Cardiac fibroblast (primary cell): Measurements from ENCODE around the gene BST2.

Experiments used
- DNase-seq, 2 donors: peaks; one replicate each; pipeline versions ENCODE4 v3.0.0 to v3.0.0-alpha.2; 2010; ENCODE audit warnings: low read depth in 2 of 2
- H3K4me3 ChIP-seq, 2 donors: replicated peaks in 1 of 2; 1 replicate in 1 of 2; 2 replicates in 1 of 2; pipeline ENCODE4 v1.5.1; 2011; ENCODE audit warnings: low read depth in 2 of 2, low read length in 2 of 2, mild to moderate bottlenecking in 2 of 2, moderate library complexity in 1 of 2
- TF ChIP-seq, protein P1 (sequence below): IDR thresholded peaks from one replicate; pipeline ENCODE4 v1.5.1; 2011; ENCODE audit warnings: low read depth, mild to moderate bottlenecking, low read length, inconsistent platforms

Gene BST2

GRCh38 chr19:17394891-17395415 lies 10.5 kb downstream of the BST2 start:
- H3K4me3 ChIP-seq: no peak overlapping the region
- DNase-seq: peak; percentile 60 to 79
- TF ChIP-seq, protein P1, sequence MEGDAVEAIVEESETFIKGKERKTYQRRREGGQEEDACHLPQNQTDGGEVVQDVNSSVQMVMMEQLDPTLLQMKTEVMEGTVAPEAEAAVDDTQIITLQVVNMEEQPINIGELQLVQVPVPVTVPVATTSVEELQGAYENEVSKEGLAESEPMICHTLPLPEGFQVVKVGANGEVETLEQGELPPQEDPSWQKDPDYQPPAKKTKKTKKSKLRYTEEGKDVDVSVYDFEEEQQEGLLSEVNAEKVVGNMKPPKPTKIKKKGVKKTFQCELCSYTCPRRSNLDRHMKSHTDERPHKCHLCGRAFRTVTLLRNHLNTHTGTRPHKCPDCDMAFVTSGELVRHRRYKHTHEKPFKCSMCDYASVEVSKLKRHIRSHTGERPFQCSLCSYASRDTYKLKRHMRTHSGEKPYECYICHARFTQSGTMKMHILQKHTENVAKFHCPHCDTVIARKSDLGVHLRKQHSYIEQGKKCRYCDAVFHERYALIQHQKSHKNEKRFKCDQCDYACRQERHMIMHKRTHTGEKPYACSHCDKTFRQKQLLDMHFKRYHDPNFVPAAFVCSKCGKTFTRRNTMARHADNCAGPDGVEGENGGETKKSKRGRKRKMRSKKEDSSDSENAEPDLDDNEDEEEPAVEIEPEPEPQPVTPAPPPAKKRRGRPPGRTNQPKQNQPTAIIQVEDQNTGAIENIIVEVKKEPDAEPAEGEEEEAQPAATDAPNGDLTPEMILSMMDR: peak; percentile 84

DNA sequence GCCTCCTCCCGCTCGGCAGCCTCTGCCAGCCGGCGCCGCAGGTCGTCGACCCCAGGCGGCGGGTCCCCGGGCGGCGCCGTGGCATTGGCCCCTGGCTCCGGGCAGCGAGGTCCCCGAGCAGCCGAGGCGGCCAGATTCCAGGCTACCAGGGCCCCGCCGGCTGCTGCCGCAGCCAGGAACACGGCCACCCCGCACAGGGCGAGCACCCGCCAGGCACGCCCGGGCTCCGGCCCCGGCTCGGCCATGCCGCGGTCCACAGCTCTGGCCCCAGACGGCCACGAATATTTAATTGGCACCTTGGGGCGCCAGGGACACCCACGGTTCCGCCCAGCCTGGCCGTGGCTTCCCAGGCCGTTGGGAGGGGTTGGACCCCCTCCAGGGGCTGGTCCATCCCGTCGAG lies 11.5 kb downstream of the BST2 start, which contains the start of gene CCDC194:
TSS of gene CCDC194 (minus strand) at position 283 of the 400 bp plus-strand sequence. CDS start at position 245, 38 bp downstream.
- no peak for DNase-seq
- TF ChIP-seq, protein P1: no peak
- H3K4me3 ChIP-seq: no peak within 1 kb of the TSS

DNA sequence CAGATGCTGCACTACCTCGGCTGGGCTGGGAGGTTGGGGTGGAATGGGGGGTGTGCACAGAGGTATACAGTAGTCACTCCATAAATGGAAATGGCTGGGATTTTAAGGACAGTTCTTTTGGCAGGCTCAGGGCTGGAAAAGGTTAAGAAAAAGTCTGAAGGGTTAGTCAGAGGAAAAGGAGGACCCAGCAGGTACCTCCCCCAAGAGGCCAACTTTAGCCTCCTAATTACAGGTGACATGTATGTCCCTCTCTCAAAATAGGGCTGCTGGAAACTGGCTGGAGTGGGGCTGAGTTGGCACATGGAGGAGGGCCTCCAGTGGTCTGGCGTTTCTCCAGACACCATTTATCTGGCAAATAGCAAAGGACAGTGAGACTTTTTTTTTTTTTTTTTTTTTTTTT lies 12.4 kb downstream of the BST2 start:
- no peak for DNase-seq
- TF ChIP-seq, protein P1: no peak
- no peak overlapping the region for H3K4me3 ChIP-seq

GRCh38 chr19:17391371-17392151 lies 13.9 kb downstream of the BST2 start:
- no peak for DNase-seq
- TF ChIP-seq, protein P1: no peak
- peak overlapping the region; percentile 11 to 64 for H3K4me3 ChIP-seq

DNA sequence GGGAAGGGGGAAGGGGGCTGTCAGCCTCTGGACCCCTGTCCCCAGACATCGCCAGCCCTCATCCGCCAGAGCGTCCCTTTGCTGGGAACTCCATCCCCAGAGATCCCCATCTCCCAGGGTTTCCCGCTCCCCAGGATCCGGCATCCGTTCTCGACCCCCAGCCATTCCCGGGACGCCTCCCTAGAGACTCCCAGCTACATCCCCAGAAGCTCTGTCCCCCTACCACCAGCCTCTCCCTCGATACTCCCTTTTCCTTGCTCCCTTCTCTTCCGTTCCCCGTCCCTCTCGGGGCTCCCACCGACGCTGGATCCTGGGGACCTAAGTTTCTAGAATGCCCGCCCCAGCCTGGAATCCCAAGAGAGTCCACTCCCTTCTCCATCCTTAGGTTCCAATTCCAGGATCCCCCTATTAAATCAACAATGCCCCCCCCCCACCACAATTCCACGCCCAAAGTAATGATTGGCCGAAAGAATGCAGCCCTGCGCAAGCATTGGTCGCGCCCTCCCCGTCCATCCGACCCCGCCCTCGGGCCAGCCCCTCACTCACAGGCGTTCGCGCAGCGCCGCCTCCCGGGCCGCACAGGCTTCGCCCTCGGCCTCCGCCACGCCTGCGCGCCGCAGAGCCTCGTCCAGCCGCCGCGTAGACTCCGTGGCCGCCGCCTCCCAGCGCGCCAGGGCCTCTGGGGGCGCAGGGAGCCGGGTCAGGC lies 14.6 kb downstream of the BST2 start:
- TF ChIP-seq, protein P1: peak; percentile 37
- peak; percentile 85 to 94 for DNase-seq
- peak overlapping the region; percentile 58 to 64 for H3K4me3 ChIP-seq

DNA sequence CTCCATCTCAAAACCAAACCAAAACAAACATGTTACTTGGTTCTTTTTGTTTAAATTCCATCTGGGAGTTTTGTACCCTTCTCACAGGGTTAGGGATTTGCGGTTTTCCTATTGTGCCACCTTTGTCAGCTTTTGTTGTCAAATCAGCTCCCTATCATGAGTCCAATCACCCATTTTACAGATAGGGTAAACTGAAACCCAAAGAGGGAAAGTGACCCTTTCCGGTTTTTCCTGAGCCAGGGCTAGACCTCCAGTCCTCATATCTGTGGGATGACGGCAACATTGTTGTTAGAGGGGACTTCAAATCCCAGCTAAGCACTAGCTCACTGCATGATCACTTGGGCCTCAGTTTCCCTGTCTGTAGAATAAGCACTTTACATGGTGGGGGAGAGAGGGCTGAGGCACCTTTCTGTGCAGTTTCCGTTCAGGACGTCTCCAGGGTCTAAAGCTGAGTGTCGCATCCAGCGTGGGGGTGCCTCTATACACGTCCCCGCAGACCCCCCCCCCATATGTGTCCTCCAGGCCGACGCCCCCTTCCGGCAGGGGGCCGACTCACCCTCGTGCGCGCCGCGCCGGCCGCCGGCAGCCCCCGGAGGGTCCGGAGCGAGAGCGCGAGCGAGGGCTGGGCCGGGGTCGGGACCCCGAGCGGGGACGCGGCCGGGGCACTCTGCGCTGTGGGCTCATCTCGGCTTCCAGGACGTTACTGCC lies 15.3 kb downstream of the BST2 start:
- DNase-seq: no peak
- TF ChIP-seq, protein P1: no peak
- H3K4me3 ChIP-seq: peak overlapping the region; percentile 58 to 64
